ENCODE data around the gene DUT. TPM values are rescaled to one million over a fixed set of nuclear protein-coding genes. Genes with fewer than 3 reads are reported as not detected.

DUT gene
- total and polyA plus RNA-seq, 3 donors from 2014 or later, result 72.9 to 95.4 (median 76.1) TPM

DNA sequence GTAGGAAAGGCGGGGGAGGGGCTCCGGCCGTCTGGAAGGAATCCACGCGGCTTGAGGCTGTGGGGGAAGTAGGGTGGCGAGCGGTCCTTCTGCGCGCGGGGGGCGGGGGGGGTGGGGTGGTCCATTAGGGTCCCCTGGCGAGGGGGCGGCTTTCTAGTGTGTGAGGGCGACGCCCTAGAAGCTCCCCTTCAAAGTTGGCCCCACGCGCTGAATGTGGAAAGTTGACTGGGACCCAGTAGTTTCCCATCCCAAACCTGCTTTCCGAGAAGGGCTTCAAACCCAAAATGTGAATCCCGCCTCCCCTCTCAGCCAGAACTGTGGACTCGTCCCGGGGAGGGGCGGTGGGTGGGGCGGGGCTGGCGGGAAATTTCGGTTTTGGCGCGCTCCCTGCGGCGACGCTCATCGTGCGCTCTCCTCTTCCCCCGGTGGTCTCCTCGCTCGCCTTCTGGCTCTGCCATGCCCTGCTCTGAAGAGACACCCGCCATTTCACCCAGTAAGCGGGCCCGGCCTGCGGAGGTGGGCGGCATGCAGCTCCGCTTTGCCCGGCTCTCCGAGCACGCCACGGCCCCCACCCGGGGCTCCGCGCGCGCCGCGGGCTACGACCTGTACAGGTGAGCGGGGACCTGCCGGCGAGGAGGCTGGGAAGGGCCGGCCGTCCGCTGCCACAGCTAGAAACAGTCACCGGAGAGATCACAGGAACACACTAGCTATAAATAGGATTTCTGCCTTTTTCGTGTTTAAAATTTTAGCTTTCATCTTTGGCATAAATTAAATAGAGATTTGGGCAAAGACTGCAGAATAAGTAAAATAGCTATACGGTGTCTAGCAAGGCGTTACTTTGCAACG, 790 bp downstream of the DUT start:
- Histone ChIP-seq H3K4me3 (peak overlapping the region; percentile 90 to 98), H3K36me3 (ENCODE audit: low read depth, missing control alignments) (no peaks in the 10 kb centered on the region), H3K4me1 (peaks cover 4% of the 10 kb centered on the region), H3K27ac (peak overlapping the region; percentile 94 to 99), H3K27me3 (no peaks in the 10 kb centered on the region), H3K9me3 (no peaks in the 10 kb centered on the region)
- TF ChIP-seq, protein P1, sequence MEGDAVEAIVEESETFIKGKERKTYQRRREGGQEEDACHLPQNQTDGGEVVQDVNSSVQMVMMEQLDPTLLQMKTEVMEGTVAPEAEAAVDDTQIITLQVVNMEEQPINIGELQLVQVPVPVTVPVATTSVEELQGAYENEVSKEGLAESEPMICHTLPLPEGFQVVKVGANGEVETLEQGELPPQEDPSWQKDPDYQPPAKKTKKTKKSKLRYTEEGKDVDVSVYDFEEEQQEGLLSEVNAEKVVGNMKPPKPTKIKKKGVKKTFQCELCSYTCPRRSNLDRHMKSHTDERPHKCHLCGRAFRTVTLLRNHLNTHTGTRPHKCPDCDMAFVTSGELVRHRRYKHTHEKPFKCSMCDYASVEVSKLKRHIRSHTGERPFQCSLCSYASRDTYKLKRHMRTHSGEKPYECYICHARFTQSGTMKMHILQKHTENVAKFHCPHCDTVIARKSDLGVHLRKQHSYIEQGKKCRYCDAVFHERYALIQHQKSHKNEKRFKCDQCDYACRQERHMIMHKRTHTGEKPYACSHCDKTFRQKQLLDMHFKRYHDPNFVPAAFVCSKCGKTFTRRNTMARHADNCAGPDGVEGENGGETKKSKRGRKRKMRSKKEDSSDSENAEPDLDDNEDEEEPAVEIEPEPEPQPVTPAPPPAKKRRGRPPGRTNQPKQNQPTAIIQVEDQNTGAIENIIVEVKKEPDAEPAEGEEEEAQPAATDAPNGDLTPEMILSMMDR (IDR thresholded peaks at IDR 0.05), result no peak
- no peak for TF ChIP-seq POLR2A (IDR thresholded peaks at IDR 0.05)
- 0 to 2% methylated on average over 22 to 44 of the region's 64 CpGs for WGBS, 2 donors
- intact Hi-C loops (cut with DNase I; ENCODE audit: low total_unique reads), result no loop called here
- DNase-seq, result peak; percentile 86

DNA sequence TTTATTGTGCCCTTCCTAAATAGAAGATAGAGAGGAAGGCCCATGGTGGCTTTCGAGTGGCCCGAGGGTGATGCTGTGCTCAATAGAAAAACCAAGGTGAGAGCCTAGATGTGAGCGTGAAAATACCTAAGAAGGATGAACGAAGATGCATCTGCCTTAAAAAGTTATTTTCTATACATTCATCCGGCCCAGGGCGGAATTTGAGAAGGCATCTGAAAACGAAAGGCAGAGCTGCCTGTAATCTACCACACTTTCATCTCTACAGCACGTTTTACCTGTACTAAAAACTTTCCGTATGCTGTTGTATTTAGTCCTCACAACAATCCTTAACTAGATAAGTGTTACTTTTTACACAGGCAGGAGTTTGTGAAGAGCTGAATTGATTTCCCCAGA, 1.4 kb downstream of the DUT start:
- intact Hi-C loops (cut with DNase I; ENCODE audit: low total_unique reads), result no loop called here
- H3K9me3 ChIP-seq, result no peaks in the 10 kb centered on the region
- H3K4me3 ChIP-seq, result peak overlapping the region; percentile 90 to 98
- H3K36me3 ChIP-seq (ENCODE audit: low read depth, missing control alignments), result no peaks in the 10 kb centered on the region
- TF ChIP-seq, protein P1 (IDR thresholded peaks at IDR 0.05), result no peak
- no peak for TF ChIP-seq POLR2A (IDR thresholded peaks at IDR 0.05)
- H3K27me3 ChIP-seq, result no peaks in the 10 kb centered on the region
- peaks cover 4% of the 10 kb centered on the region for H3K4me1 ChIP-seq
- 33 to 38% methylated on average over 9 of the region's 9 CpGs for WGBS, 2 donors
- H3K27ac ChIP-seq, result peak overlapping the region in 1 of 2 donors; percentile 99
- no peak for DNase-seq

- intact Hi-C loops (cut with DNase I; ENCODE audit: low total_unique reads), result no loop called here
- H3K36me3 ChIP-seq (ENCODE audit: low read depth, missing control alignments), result no peaks in the 10 kb centered on the region
- no peak for TF ChIP-seq POLR2A (IDR thresholded peaks at IDR 0.05)
- TF ChIP-seq, protein P1 (IDR thresholded peaks at IDR 0.05), result no peak
- H3K4me3 ChIP-seq, result no peak overlapping the region
- H3K9me3 ChIP-seq, result no peaks in the 10 kb centered on the region
- 33 to 38% methylated on average over 4 of the region's 4 CpGs for WGBS, 2 donors
- DNase-seq, result no peak
- H3K27ac ChIP-seq, result no peak overlapping the region
- no peaks in the 10 kb centered on the region for H3K27me3 ChIP-seq
- H3K4me1 ChIP-seq, result peaks cover 4% of the 10 kb centered on the region
These were observed 2.3 kb downstream of the DUT start for GRCh38 chr15:48333540-48333939.

GRCh38 chr15:48334260-48334659, 3.0 kb downstream of the DUT start:
- intact Hi-C loops (cut with DNase I; ENCODE audit: low total_unique reads), result no loop called here
- no peak for DNase-seq
- 86 to 93% methylated on average over 2 of the region's 2 CpGs for WGBS, 2 donors
- TF ChIP-seq, protein P1 (IDR thresholded peaks at IDR 0.05), result no peak
- no peak for TF ChIP-seq POLR2A (IDR thresholded peaks at IDR 0.05)
- no peaks in the 10 kb centered on the region for H3K9me3 ChIP-seq
- peaks cover 4% of the 10 kb centered on the region for H3K4me1 ChIP-seq
- no peak overlapping the region for H3K4me3 ChIP-seq
- no peaks in the 10 kb centered on the region for H3K36me3 ChIP-seq (ENCODE audit: low read depth, missing control alignments)
- no peak overlapping the region for H3K27ac ChIP-seq
- H3K27me3 ChIP-seq, result no peaks in the 10 kb centered on the region

DNA sequence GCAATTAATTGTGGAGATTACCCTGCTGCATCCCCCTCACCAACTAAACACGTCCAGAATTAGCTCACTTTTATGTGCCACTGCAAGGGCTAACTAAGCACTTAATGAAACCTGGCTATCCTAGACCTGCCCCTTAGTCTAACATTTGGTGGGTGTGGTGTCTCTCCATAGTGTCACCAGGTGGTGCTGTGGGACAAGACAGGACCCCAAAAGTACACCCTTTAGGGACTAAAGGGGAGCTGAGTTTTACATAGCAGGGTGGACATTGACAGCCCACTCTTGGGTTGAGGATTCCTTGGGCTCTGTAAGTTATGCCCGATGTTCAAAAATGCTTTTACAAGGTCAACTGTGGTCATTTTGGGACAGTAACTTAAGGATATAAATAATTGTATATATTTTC, 5.7 kb downstream of the DUT start:
- Histone ChIP-seq H3K36me3 (ENCODE audit: low read depth, missing control alignments) (no peaks in the 10 kb centered on the region), H3K27ac (no peak overlapping the region), H3K27me3 (no peaks in the 10 kb centered on the region), H3K4me3 (no peak overlapping the region), H3K4me1 (no peaks in the 10 kb centered on the region), H3K9me3 (no peaks in the 10 kb centered on the region)
- 75 to 78% methylated on average over 2 of the region's 2 CpGs for WGBS, 2 donors
- intact Hi-C loops (cut with DNase I; ENCODE audit: low total_unique reads), result no loop called here
- no peak for TF ChIP-seq POLR2A (IDR thresholded peaks at IDR 0.05)
- TF ChIP-seq, protein P1 (IDR thresholded peaks at IDR 0.05), result no peak
- no peak for DNase-seq
